Skin epidermis (tissue), 12 donors: Measurements from ENCODE around the gene UBE2U.
"Not testable (repeated sequence)": the region's sequence is repeated elsewhere in the genome, so short reads cannot be mapped to it uniquely, and the experiment has no call there.

ENCODE experiments used
- H3K27ac ChIP-seq, 21 experiments: fragments of 200-600 bp; sonication (generic) in 11 of 21; one replicate each; pipeline ENCODE4 v1.5.0; 2020; ENCODE audit warnings: mild to moderate bottlenecking in 3 of 21, inconsistent platforms in 2 of 21, moderate library complexity in 2 of 21
- H3K4me3 ChIP-seq, 7 experiments: fragments of 200-600 bp; sonication (generic) in 2 of 7; one replicate each; pipeline ENCODE4 v1.5.0; 2020; ENCODE audit warnings: inconsistent platforms in 2 of 7, mild to moderate bottlenecking in 2 of 7, moderate library complexity in 1 of 7

Gene UBE2U

DNA sequence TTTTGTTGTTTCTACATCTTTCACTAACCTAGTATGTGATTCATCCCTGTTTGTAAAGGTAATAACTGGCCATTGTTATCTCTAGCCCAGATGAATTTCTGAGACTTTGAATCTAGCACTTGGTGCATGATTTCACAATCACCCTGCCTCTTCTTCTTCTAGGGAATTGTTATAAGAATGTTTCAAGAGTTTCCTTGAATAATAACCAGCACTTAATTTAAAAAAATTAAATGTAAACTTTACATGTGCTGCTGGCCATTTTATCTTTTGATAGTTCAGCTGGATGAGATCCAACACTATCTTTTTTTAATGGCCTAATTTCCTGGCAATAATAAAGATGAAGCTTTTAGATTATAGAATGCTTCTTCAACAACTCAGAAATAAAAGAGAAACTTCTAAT lies 31.8 kb downstream of the UBE2U start:
- Histone ChIP-seq H3K27ac (no peak overlapping the region), H3K4me3 (no peak overlapping the region)

DNA sequence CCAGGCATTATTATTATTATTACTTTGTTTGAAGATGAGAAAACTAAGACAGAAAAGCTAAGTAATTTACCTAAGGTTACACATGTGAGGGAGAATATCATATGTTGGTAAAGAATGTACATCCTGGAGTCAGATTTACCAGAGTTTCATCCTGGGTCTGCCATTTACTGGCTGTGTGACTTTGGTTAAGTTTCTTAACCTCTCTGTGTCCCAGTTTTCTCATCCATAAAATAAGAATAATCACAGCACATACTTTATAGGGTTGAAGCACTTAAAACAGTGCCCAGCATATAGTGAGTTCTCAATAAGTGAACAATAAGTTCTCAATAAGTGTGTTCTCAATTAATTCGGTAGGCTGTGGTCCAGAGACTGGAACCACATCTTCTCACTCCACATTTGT lies 32.5 kb downstream of the UBE2U start:
- Histone ChIP-seq H3K4me3 (no peak overlapping the region), H3K27ac (no peak overlapping the region)

DNA sequence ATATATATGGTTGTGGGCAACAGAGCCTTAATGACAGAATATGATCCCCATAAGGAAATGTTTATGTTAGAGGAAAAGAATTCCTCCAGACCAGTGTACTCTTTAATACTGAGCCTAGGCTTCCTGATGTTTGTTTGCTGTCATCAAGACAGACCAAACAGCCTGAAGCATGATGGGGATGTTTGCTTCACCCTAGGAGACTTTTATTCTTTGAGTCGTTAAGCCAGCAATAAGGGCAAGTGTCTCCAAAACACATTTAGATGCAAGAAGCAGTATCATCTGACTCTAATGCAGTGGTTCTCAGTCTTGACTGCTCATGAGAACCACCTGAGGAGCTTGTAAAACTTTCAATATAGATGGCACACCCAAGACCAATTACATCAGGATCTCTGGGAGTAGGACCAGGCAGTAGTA lies 33.1 kb downstream of the UBE2U start:
- no peak overlapping the region for H3K4me3 ChIP-seq
- H3K27ac ChIP-seq, result no peak overlapping the region

DNA sequence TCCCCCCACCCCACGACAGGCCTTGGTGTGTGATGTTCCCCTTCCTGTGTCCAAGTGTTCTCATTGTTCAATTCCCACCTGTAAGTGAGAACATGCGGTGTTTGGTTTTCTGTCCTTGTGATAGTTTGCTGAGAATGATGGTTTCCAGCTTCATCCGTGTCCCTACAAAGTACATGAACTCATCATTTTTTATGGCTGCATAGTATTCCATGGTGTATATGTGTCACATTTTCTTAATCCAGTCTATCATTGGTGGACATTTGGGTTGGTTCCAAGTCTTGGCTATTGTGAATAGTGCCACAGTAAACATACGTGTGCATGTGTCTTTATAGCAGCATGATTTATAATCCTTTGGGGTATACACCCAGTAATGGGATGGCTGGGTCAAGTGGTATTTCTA lies 36.1 kb downstream of the UBE2U start:
- H3K27ac ChIP-seq, H3K4me3 ChIP-seq: not testable (repeated sequence)

DNA sequence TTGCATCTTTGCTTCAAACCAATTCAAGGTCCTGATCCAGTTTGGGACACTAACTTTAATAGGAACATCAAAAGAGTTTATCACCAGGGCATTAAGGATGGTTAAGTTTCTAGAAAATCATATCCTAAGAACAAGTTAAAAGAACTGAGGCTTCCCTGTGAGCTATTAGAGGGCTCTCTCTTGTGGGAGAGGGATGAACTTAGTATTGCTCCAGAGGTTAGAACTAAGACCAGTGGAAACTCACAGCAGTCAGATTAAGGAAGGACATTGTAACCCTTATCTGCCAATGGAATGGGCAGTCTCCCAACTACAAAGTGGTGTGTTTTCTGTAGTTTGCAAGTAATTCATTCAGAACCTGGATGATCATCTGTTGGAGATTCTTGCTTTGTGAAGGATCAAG lies 36.8 kb downstream of the UBE2U start:
- H3K4me3 ChIP-seq, result no peak overlapping the region
- H3K27ac ChIP-seq, result no peak overlapping the region

DNA sequence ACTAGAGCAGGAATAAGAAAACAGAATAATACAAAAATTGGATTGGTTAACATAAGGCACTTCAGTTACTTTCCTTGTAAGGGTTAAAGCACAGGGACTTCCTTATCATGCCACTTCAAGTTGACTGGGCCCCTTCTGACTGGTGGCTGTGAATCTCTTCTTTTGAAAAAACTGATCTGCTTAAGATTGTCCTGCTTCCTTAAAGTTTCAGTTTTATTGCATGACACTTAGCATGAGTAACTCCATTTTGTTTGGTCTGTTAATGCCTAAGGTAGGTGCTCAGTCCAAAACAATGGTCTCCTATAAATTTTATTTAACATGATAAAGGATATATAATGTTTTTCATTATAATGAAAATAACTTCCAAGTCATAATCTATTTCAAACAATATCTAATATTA lies 37.6 kb downstream of the UBE2U start:
- H3K4me3 ChIP-seq, result no peak overlapping the region
- H3K27ac ChIP-seq, result no peak overlapping the region

DNA sequence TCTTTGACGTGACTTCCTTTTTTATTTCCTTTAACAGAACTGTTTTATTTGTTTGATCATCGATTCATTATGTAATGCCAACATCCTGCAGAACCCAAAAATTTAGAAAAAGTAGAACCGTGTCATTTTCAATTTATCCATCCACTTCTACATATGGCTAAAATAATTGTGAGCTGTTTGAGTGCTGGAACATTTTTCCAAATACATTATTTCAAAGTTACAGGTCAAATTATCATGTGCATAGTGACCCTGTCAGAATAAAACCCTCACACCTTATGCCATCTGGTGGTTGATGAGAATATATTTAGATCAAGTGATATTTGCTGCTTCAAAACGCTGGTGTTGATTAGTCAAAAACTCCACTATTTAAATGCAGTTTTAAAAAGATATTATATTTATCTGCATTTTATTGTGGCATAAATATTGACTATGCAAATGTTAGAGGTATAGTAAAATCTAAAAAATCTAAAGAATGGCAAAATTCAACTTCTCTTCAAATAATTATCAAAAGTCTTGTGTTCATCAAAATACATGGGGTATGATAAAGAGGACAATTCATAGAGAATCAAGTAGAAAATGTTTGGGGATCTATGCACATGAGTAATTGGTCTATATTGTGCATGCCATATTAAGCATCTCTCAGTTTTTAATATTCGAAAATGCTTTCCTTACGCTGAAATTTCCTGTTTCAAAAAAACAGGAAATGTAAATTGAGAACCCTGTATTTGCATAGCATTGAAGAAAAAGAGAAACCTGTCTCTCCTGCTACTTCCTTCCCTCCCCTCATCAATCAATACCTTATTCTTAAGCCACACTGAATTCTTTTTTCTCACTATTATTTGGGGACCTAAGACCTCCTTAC lies 39.7 kb downstream of the UBE2U start:
- Histone ChIP-seq H3K4me3 (no peak overlapping the region), H3K27ac (no peak overlapping the region)

DNA sequence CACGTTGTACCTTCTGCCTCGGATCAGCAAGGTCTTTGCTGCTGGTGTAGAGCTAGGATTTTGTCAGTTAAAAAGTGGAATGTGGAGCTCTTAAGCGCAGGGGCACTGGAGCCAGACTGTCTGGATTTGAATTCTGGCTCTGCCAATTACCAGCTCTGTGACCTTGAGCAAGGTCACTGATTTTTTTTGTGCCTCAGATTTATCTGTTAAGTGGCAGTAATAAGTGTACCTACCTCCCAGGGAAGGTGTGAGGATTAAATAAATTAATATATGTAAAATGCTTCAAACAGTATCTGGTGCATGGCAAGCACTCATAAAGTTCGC lies 40.3 kb downstream of the UBE2U start:
- no peak overlapping the region for H3K27ac ChIP-seq
- no peak overlapping the region for H3K4me3 ChIP-seq

DNA sequence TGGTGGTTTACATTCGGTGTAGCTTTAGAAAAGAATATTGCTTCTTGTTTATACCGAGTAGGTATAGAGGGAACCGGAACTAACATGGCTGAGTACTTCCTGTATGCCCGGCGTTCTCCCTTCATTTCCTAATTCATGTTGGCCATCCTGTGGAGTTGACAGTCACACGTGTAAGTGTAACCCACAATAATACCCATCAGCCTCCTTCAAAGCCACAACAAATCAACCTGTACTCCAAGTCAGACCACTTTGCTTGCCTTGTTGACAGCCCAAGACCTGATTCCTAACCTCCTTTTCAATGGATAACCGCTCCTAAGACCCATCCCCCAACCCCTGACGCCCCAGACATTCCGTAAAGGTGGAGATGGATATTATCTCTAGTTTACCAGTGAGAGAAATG lies 42.1 kb downstream of the UBE2U start:
- Histone ChIP-seq H3K27ac (no peak overlapping the region), H3K4me3 (no peak overlapping the region)

DNA sequence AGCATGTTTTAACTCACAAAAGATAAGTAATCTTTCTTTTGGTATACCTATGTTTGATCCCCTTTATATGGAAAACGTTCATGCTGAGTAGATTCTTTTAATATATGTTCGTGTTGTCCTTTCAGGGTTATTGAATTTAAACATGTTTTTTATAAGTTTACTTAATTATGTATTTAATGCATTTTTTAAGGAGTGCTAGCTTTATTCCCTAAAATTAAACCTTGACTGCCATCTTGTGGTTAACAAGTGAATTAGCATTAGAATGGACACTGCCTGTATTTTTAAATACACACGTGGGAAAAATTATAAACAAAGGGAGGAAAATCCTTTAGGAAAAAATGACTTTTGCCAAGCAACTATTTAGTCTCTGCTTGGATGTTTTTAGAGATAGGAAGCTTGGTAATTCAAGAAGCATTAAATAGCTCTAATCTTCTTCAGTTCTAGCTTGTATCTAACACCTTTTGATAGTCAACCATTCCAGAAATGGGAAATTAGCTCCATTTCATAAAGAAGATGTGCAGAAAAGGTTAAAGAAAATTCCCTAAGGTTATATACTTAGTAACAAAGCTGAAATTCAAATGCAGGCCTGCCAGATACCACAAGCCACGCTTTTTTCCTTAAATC lies 43.0 kb downstream of the UBE2U start:
- no peak overlapping the region for H3K4me3 ChIP-seq
- H3K27ac ChIP-seq, result no peak overlapping the region

DNA sequence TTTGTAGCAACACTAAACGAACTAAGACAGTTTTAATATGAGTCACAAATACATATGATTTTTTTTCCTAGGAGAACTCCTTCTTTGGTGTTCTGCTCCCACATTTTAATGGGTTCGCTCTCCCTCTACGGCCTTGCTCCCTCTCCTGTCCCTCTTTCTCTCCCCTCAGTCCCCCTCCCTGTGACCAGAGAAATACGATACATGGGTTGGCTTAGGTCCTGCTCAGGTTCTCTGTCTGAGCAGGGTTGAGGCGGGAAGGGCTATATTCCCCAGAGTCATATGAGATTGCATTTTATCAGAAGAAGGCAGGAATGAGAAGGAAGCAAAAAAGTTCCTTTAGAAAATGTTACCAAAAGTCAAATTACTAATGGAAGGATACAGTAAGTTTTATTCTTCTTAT lies 44.6 kb downstream of the UBE2U start:
- no peak overlapping the region for H3K27ac ChIP-seq
- H3K4me3 ChIP-seq, result no peak overlapping the region

DNA sequence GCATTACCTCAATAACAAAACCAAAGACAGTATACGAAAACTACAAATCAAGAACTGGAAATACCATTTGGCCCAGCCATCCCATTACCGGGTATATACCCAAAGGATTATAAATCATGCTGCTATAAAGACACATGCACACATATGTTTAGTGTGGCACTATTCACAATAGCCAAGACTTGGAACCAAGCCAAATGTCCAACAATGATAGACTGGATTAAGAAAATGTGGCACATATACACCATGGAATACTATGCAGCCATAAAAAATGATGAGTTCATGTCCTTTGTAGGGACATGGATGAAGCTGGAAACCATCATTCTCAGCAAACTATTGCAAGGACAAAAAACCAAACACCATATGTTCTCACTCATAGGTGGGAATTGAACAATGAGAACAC lies 47.0 kb downstream of the UBE2U start:
- not testable (repeated sequence) for H3K4me3 ChIP-seq, H3K27ac ChIP-seq

DNA sequence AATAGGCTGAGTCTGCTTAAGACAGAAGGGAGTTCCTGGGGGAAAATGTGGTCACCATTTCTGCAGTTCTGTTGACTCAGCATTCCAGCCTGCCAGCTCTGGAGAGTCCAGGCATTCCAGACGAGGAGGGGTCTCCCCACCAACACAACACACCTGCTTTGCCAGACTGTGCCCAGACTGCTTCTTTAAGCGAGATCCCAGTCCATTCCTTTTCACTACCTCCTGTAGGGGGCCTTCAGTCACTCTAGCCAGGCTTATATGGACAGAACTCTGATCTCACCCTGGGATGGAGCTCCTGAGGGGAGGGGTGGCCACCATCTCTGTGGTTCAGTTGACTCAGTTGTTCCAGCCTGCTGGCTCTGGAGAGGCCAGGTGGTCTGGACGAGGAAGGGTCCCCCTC lies 48.5 kb downstream of the UBE2U start:
- Histone ChIP-seq H3K4me3 (no peak overlapping the region), H3K27ac (no peak overlapping the region)

DNA sequence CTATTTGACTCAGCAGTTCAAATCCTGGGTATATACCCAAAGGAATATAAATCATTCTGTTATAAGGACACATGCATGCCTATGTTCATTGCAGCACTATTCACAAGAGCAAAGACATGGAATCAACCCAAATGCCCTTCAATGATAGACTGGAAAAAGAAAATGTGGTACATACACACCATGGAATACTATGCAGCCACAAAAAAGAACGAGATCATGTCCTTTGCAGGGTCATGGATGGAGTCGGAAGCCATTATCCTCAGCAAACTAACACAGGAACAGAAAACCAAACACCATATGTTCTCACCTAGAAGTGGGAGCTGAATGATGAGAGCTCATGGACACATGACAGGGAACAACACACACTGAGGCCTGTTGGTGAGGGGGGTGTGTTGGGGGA lies 53.8 kb downstream of the UBE2U start:
- H3K4me3 ChIP-seq, H3K27ac ChIP-seq: not testable (repeated sequence)

DNA sequence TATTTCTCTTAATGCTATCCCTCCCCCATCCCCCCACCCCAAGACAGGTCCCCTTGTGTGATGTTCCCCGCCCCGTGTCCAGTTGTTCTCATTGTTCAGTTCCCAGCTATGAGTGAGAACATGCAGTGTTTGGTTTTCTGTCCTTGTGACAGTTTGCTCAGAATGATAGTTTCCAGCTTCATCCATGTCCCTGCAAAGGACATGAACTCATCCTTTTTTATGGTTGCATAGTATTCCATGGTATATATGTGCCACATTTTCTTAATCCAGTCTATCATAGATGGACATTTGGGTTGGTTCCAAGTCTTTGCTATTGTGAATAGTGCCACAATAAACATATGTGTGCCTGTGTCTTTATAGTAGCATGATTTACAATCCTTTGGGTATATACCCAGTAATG lies 55.0 kb downstream of the UBE2U start:
- H3K27ac ChIP-seq, result not testable (repeated sequence)

DNA sequence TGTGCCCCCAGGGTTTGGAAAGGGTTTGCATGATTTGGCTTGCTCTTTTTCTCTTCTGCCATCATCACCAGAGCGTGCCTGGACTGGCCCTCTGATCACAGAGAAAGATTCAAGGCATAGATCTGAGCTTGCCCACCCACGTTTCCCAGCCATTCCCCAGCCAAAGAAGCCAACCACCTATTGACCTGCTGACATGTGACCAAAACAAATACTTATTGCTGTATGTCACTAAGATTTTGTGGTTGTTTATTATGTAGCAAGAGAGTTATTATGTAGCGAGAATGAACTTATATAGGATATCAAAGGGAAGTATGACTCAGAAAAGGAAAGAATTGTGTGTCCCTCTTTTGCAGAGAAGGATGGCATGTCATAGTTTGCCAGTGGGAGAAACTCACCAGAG lies 59.9 kb downstream of the UBE2U start:
- Histone ChIP-seq H3K27ac (peak overlapping the region in 3 of 21 experiments; percentile 14 to 69 (median 48)), H3K4me3 (no peak overlapping the region)

More for the DNA sequence above, 55.0 kb downstream of the UBE2U start:
- H3K4me3 ChIP-seq, result not testable (repeated sequence)

DNA sequence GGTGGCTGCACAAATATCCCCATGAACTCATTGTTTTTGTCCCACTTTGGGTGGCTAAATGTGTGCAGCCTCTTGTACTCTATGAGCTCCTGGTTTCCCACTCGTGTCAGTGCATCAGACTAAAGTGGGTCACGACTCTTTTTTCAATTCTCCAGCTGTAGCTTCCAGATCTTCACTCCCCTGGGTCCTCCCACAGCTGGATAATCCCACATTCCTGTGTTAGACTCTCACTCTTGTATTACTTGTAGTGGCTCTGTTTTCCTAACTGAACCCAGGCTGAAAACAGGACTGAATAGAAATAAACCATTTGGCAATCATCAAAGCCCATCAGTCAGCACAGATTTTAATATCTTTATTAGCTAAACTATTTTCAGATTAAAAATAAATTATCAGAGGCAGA lies 60.4 kb downstream of the UBE2U start:
- peak overlapping the region in 5 of 21 experiments; percentile 12 to 69 (median 29) for H3K27ac ChIP-seq
- H3K4me3 ChIP-seq, result no peak overlapping the region

DNA sequence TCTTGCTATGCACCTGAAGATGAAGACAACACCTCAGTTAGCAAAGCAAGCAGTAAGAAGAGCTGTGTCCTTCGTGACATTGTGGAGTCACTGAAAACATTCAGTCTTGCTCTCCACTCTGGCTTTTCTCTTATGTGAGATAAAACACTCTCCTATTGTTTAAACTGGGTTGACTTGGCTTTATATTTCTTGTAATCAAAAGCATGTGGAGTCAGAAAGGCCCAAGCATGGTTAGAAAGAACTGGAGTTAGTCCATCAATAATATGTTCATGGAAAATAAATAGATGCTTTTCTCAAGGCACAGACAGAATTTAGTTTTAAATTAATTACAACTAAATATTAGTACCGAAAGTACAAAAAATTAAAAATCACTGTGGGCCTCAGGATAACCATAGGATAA lies 61.7 kb downstream of the UBE2U start:
- peak overlapping the region in 1 of 21 experiments; percentile 31 for H3K27ac ChIP-seq
- H3K4me3 ChIP-seq, result no peak overlapping the region

DNA sequence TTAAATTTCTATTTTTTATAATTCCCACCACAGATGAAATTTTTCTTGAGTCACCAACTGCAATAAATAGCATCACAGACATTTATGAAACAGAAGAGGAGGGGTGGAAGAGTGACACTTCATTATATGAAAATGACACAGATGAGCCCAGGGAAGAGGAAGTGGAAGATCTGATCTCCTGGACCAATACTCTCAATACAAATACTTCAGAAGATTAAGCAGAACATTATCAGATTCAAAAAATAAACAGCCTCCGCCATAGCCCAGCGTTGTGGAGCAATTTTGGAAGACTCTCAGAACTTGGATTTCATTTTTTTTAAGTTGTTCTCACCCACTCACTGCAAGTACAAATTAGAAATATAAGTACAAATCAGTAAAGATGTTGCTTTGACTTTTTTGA lies 63.6 kb downstream of the UBE2U start:
- Histone ChIP-seq H3K27ac (no peak overlapping the region), H3K4me3 (no peak overlapping the region)

DNA sequence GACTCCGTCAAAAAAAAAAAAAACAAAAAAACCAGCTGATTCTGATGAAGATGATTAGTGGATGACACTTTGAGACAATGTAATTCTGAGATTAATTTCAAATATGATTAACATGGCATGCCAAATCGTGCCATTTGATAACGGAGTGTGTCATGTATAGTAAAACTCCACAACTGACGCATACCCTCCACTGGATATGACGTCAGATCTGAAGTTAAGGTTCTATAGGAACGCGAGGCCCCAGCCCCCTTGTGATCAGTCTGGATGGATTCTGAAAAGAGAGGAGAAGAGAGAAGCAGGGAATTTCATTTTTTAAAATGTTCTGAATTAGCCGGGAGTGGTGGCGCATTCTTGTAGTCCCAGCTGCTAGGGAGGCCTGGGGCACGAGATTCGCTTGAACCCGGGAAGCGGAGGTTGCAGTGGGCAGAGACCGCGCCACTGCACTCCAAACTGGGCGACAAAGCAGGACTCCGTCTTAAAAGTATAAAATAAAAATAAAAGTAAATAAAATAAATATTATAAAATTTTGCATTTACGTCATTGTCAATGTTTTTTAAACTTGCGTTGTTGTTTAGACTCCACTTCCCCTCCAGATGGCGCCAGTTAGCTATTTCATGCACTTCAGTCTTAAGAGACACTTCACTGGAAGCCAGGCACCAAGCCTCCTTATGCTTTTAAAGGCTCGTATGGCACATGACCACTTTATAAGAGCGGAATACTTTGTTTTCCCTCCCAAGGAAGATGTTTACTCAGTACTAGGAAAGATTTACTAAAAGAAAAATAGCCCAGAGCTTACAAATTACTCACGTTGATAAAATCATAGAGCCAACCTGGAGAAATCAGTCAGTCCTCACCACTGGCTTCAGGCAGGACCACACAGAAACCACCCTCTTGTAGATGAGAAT lies 65.5 kb downstream of the UBE2U start:
- peak overlapping the region in 6 of 21 experiments; percentile 1 to 67 (median 24) for H3K27ac ChIP-seq

DNA sequence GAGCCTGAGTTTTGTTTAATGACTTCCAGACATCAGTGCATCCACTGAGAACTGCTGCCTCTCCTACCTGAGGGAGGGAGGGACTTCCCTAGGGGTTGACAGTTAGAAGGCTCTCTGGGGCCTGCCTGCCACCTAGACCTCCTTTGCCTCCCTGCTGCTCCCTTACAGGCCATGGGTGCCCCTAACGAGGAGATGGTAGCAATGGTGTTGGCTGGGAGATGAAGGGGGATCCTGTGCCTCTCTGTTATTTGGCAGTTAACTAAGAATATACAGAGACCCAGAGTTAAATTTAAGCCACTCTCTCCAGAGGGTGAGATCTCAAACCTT lies 66.1 kb downstream of the UBE2U start:
- no peak overlapping the region for H3K4me3 ChIP-seq
- peak overlapping the region in 6 of 21 experiments; percentile 1 to 67 (median 24) for H3K27ac ChIP-seq

More for the DNA sequence above, 65.5 kb downstream of the UBE2U start:
- H3K4me3 ChIP-seq, result no peak overlapping the region
